Ishikawa (cell line): ENCODE measurements around the gene ACRBP.
A peak's percentile ranks its signal among the peaks of the same experiment; 100 is the strongest.

ENCODE experiments used
- CREB1 ChIP-seq: IDR thresholded peaks from 2 replicates; pipeline ENCODE4 v1.6.1; 2012; ENCODE audit warnings: low read depth
- EGR1 ChIP-seq: IDR thresholded peaks from 2 replicates; pipeline ENCODE4 v1.6.1; 2012
- EP300 ChIP-seq: IDR thresholded peaks from 2 replicates; pipeline ENCODE4 v1.6.1; 2012; ENCODE audit warnings: borderline replicate concordance
- RAD21 ChIP-seq: IDR thresholded peaks from 2 replicates; pipeline ENCODE4 v1.6.1; 2012; ENCODE audit warnings: low read depth
- TAF1 ChIP-seq: IDR thresholded peaks from 2 replicates; pipeline ENCODE4 v1.6.1; 2012; ENCODE audit warnings: low read depth, mild to moderate bottlenecking

DNA sequence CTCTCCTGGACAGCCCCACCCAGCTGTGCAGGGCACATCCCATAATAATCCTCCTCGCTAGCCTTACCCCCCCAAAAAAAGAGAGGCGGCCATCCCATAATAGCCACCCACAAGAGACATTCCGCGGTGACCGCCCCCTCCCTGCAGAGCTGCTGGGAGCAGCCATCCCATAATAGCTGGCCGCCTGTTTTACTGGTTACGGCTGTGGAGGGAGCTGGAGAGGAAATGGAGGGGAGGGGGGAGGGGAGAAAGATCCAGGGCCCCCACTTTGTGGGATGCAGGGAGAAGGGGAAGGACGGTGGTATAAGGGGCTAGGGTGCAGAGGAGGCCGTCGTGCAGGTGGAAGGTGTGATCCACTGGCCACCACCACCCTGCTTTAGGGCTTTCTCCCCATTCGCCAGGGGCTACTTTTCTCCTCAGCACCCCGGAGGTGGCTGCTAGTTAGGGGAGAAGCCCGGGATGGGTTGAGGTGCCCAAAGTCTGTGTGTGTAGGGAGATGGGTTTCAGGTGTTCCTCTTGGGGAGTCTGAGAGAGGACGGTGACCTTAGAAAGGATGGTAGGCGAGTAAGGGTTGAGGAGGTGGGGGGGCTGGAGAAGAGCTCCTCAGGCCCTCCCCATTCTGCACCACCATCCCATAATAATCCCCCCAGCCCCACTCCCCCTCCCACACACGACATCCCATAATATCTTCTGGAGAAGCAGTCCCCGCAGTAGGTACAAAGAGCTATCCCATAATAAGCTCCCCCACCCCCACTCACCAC is 34.0 kb downstream of the ACRBP start:
- TF ChIP-seq CREB1 (no peak), EP300 (peak; percentile 2; the same call in 1 of the 2 replicates), RAD21 (no peak), TAF1 (no peak), EGR1 (peak; percentile 67; the same call in 1 of the 2 replicates)
